HTERT RPE-1 (cell line): ENCODE results near the gene PTGIS.

Experiments
- in situ Hi-C: fragments of 300-500 bp; cut with MboI; formaldehyde crosslinking; loops from 4 replicates; pipeline ENCODE4 v1.14.3; 2020; ENCODE audit warnings: low sequenced_read_pairs

Gene PTGIS

GRCh38 chr20:49567421-49568277, at the start of gene PTGIS:
PTGIS (minus strand) TSS chr20:49568137; CDS start chr20:49568116, 21 bp downstream.
- in situ Hi-C loops, result no loop called here

- in situ Hi-C loops, result loop anchor here (25.0 kb wide), 1 partner anchor 220 kb away; no protein-coding TSS in a partner anchor
Observed at GRCh38 chr20:49617394-49617793, 49.5 kb upstream of the PTGIS start.

GRCh38 chr20:49616154-49617007, 48.4 kb upstream of the PTGIS start:
- in situ Hi-C loops, result loop anchor here (25.0 kb wide), 1 partner anchor 221 kb away; no protein-coding TSS in a partner anchor

- in situ Hi-C loops, result loop anchor here (25.0 kb wide), 1 partner anchor 222 kb away; no protein-coding TSS in a partner anchor
Observed at GRCh38 chr20:49615401-49616153, 47.6 kb upstream of the PTGIS start.

GRCh38 chr20:49615051-49615400, 47.1 kb upstream of the PTGIS start:
- in situ Hi-C loops, result loop anchor here (25.0 kb wide), 1 partner anchor 222 kb away; no protein-coding TSS in a partner anchor

GRCh38 chr20:49614338-49615050, 46.6 kb upstream of the PTGIS start:
- in situ Hi-C loops, result loop anchor here (25.0 kb wide), 1 partner anchor 223 kb away; no protein-coding TSS in a partner anchor

- in situ Hi-C loops, result loop anchor here (25.0 kb wide), 1 partner anchor 225 kb away; no protein-coding TSS in a partner anchor
Observed at GRCh38 chr20:49612127-49612738, 44.3 kb upstream of the PTGIS start.

- in situ Hi-C loops, result loop anchor here (25.0 kb wide), 1 partner anchor 226 kb away; no protein-coding TSS in a partner anchor
Observed at GRCh38 chr20:49611539-49612126, 43.7 kb upstream of the PTGIS start.

GRCh38 chr20:49610691-49611538, 43.0 kb upstream of the PTGIS start:
- in situ Hi-C loops, result loop anchor here (25.0 kb wide), 1 partner anchor 226 kb away; no protein-coding TSS in a partner anchor

- in situ Hi-C loops, result loop anchor here (25.0 kb wide), 1 partner anchor 228 kb away; no protein-coding TSS in a partner anchor
Observed at GRCh38 chr20:49608752-49609670, 41.1 kb upstream of the PTGIS start.

GRCh38 chr20:49607568-49607967, 39.6 kb upstream of the PTGIS start:
- in situ Hi-C loops, result loop anchor here (25.0 kb wide), 1 partner anchor 230 kb away; no protein-coding TSS in a partner anchor

- in situ Hi-C loops, result loop anchor here (25.0 kb wide), 1 partner anchor 234 kb away; no protein-coding TSS in a partner anchor
Observed at GRCh38 chr20:49603209-49603627, 35.3 kb upstream of the PTGIS start.

- in situ Hi-C loops, result loop anchor here (25.0 kb wide), 1 partner anchor 235 kb away; no protein-coding TSS in a partner anchor
Observed at GRCh38 chr20:49602345-49603208, 34.6 kb upstream of the PTGIS start.

- in situ Hi-C loops, result loop anchor here (25.0 kb wide), 1 partner anchor 236 kb away; no protein-coding TSS in a partner anchor
Observed at GRCh38 chr20:49601153-49601924, 33.4 kb upstream of the PTGIS start.

GRCh38 chr20:49599746-49600113, 31.8 kb upstream of the PTGIS start:
- in situ Hi-C loops, result loop anchor here (25.0 kb wide), 1 partner anchor 238 kb away; no protein-coding TSS in a partner anchor
